GM12874 (cell line): Measurements from ENCODE around the gene FGF3.

Source experiments
- CTCF ChIP-seq: IDR thresholded peaks from 2 replicates; pipeline ENCODE4 v1.5.1; 2011; ENCODE audit warnings: low read depth, mild to moderate bottlenecking, control low read depth, low read length, moderate library complexity; ENCODE audit not compliant: insufficient read depth

The FGF3 gene

GRCh38 chr11:69801513-69802335, 17.5 kb downstream of the FGF3 start:
- TF ChIP-seq CTCF = peak; percentile 84

- no peak for TF ChIP-seq CTCF
Observed at GRCh38 chr11:69800278-69800677, 18.9 kb downstream of the FGF3 start.

- TF ChIP-seq CTCF = no peak
Observed at GRCh38 chr11:69799582-69799981, 19.6 kb downstream of the FGF3 start.

- no peak for TF ChIP-seq CTCF
Observed at GRCh38 chr11:69799097-69799496, 20.1 kb downstream of the FGF3 start.

GRCh38 chr11:69797737-69798528, 21.3 kb downstream of the FGF3 start:
- TF ChIP-seq CTCF = no peak

GRCh38 chr11:69797156-69797555, 22.1 kb downstream of the FGF3 start:
- TF ChIP-seq CTCF = no peak

GRCh38 chr11:69796063-69796462, 23.2 kb downstream of the FGF3 start:
- no peak for TF ChIP-seq CTCF
